GM21619 (cell line): ENCODE data around the gene SEH1L.
A peak's percentile ranks its signal among the peaks of the same experiment; 100 is the strongest.
"Not testable (repeated sequence)": the region's sequence is repeated elsewhere in the genome, so short reads cannot be mapped to it uniquely, and the experiment has no call there.

Experiments used
- ATAC-seq: cut with Tn5 transposase; IDR thresholded peaks from one replicate; pipeline ENCODE4 v1.9.1; 2021; ENCODE audit not compliant: unreplicated experiment

SEH1L gene

DNA sequence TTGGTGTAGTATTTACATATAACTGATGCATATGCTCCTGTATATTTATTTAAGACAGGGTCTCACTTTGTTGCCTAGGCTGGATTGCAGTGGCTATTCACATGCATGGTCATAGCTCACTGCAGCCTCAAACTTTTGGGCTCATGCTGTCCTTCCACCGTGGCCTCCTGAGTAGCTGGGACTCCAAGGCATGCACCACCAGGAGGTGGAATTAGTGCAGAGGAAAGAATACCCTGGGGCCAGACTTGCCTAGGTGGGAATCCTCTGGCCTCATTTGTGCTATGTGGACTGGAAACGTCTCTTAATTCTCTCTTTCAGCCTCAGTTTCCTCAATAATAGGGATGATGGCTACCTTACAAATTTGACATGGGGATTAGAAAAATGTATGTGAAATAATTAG is 45.6 kb downstream of the SEH1L start:
- ATAC-seq: no peak

DNA sequence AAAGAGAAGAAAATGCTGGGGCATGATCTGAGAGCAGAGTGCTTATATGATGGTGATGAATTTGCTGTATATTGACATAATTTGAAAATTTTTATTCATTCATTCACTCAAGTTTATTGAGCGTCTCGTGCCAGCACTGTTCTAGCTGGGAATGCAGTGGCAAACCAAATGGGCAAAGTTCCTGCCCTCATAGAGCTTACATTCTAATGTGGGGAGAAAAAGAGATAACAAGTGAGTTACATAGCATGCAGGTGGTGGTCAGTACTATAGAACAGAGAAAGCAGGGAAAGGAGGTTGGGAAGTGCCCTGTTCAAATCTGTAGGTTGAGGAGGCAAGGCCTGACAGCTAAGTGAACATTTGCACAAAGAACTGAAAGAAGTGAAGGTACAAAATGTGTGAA is 47.6 kb downstream of the SEH1L start:
- no peak for ATAC-seq

DNA sequence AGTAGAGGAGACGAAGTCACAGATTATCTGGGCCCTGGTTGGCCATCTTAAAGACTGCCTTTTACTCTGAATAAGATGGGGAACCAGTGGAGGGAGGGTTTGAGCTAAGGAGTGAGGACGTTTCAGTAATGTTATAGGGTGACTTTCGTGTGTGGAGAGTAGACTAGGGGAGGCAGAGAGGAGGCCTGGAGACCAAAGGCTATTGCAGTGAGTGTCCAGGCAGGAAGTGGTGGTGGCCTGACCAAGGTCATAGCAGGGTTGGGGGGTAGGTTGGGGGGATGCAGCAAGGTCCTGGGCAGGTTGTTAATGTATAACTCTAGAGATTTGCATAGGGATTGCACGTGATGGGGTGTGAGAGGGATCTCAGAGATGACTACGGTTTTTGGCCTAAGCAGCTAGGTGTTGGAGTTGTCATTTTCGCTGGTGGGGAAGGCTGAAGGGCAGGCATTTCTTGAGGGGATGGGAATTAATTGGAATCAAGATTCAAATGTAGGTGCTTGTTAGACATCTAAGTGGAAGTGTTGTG is 48.2 kb downstream of the SEH1L start:
- ATAC-seq: no peak

DNA sequence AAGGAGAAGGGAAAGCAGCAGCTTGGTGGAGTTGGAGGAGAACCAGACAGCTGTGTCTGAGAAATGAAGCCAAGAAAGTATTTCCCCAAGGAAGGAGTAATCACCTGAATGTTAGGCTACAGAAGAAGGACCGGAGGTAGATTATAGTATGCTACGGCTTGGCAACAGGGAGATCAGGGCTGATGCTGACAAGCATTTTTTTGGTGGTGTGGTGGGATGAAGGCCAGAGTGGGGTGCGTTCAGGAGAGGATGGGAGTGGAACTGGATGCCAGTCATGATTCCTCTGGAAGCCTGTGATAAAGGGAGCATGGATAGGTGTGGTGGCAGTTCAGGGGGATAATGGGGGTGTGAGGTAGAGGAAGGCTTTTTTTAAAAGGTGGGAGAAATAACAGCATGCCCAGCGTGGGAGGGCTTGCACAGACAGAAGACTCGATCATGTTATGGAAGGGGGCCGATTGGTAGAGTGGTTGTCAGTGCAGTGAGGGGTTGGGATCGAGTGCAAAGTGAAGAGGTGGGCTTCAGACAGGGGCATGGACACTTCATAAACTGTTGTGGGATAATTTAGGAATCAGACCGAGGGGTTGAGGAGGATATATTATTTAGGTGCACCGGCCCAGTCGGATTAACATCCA is 49.0 kb downstream of the SEH1L start:
- no peak for ATAC-seq

DNA sequence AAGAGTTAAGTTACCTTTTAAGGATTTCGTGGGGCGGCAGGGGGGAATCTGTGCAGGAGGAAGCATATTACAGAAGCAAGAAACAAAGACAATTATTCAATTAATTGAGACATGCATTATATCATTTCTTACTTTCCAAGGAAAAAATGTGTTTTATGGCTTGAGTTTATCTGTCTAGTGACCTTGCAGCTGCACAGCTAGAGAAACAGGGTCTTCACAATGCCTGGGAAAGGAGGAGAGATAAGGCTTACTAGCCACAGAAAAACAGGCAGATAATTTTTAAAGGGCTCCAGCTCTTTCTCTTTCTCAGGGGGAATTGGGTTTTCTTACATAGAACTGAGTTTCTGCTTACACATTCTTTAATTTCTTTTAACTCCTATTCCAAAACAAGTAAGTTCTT is 49.5 kb downstream of the SEH1L start:
- ATAC-seq: not testable (repeated sequence)

DNA sequence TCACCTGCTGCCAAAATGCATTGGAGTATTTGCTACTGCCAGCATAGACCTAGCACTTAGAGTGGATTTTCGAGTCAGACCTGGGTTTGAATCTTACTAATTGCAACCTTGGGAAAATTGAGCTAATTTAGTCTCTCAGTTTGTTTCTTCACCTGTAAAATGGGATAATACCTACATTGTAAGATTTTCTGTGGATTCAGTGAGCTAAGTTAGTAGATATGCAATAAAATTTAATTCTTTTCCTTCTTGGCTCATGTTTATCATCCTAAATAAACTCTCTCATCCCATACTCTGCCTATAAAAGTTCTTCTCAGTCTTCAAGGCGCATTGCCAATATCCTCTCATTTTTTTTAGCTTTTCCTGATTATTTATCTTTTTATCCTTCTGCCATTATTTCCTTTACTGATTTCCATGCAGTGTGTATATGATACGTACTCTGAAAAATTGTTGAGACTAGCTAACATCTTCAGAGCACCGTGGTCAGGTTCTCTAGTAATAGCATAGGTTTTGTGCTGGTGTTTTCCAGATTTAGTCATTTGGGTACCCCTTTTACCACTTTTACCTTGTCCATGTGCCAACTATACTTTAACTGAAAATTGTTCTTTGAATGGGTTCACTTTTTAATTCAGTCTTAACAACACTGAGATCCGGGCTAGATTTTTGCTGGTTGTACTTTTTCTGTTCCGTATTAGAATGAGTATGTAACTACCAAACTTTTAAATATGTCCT is 50.7 kb downstream of the SEH1L start:
- ATAC-seq: no peak

DNA sequence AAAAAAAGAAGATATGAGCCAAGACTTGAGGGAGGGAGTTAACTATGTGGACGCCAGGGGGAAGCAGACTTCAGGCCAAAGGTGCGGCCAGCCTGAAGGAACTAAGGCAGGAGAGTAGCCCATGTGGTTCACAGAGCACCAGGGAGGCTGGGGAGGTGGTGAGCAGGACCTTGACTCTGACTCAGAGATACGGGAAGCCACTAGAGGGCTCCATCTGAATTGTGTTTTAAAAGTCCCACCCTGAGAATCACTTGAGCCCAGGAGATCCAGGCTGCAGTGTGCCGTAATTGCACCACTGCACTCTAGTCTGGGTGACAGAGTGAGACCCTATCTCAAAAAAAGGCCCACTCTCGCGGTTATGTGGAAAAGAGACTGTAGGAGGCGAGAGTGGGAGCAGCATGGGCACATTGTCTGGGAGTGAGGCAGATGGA is 55.7 kb downstream of the SEH1L start:
- ATAC-seq: no peak

DNA sequence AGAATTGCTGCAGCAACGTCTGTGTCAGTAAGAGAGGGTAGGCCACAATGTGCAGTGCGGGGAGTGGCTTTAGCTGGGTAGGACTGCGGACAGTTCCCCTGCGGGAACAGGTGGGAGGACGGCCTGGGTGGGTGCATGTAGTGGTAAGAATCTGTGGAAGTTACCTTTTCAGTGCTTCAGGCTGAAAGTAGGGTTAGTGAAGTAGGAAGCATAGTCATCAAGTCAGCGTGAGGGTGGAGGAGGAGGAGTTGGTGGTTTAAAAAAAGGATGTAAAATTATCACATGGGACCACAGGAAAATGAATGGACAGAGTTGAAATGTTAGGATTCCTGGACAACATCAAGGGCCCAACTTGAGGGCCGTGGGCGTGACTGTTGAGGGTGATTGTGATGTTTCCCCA is 56.6 kb downstream of the SEH1L start:
- no peak for ATAC-seq

DNA sequence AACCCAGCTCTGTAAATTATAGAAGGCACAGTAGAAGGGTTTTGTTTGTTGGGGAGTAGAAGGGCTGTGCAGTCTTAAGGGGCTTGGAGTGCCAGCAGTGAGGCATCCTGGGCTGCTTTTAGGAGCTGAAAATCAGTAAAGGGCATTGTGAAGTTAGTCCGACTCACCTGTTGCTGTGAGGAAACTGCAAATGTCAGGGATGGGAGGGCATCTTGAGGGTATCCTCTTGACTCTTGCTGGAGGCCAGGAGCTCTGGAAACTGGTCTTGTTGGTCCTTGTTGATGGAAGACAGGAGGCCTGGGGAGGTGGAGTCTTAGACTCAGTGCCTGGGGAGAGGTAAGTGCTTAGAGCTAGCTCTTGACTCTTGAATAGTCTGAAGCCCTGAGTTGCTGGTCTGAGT is 57.5 kb downstream of the SEH1L start:
- no peak for ATAC-seq

DNA sequence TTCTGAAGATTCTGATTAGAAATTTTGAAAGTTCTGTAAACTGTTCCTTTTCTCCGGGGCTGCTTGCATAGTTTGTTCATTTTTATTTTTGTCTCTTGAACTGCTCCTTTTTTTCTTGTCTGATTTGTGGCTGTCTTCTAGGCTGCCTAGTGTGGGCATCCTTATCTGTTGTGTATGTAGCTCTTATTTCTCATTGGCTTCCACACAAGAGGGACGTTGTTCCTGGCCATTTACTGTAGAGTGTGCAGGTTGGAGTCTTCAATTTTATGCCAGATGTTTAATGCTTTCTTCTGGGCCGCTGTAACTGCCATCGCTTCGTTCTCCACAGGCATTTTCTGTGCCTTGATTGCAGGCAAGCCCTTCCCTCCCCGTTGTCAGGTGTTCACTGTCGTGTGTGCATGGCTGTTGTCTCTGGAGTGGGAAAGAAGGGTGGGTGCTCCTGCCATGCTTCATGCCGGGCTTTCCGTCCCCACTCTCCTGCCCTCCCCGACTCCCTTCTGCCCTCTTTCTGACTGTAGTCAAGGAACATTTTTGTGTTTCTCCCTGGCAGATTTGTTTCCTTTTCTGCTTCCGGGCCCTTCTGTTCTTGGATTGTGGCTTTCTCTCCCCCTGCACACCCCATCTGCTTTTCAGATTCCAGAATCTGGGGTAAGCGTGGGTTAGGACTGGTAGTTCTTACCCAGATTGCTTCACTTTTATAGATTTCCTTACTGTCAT is 58.9 kb downstream of the SEH1L start:
- ATAC-seq: no peak

DNA sequence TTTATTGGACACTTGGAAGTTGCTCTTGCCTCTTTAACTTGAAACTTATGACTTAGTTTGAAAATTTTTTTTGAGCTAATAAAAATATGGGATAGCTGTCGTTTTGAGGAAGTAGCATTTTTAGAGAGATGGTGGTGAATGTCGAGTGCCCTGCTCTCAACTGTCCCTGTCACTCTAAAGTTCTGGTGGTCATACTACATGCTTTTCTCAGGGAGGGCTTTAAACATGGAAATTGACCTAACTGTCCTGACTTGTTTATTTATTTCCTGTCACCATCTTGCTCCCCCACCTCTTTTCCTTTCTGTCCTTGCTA is 59.4 kb downstream of the SEH1L start:
- no peak for ATAC-seq

DNA sequence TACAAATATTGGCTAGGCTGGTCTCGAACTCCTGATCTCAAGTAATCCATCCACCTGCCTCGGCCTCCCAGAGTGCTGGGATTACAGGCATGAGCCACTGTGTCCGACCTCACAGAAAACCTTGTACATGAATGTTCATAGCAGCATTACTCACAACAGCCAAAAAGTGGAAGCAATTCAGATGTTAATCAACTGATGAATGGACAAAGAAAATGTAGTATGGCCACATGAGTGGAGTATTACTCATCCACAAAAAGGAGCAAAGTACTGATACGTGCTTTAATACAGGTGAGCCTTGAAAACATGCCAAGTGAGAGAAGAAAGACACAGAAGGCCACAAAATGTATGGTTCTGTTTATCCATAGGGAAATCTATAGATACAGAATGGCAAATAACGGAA is 63.9 kb downstream of the SEH1L start:
- no peak for ATAC-seq

DNA sequence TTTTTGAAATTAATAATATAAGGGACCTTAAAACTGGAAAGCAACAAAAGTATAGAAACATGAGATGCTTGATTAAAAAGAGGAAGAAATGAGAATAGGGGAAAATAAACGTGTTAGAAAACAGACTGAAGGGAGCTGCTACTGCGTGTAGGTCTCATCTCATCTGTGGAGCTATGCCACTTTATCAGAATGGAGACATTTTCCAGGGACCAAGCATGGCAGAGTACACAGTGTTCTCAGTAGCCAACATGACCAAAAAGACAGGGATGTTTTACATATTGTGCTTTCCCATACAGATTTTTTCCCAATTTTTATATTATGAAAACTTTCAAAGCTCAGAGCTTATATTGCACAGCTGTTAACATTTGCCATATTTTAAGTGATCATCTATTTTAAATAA is 66.4 kb downstream of the SEH1L start:
- ATAC-seq: no peak

DNA sequence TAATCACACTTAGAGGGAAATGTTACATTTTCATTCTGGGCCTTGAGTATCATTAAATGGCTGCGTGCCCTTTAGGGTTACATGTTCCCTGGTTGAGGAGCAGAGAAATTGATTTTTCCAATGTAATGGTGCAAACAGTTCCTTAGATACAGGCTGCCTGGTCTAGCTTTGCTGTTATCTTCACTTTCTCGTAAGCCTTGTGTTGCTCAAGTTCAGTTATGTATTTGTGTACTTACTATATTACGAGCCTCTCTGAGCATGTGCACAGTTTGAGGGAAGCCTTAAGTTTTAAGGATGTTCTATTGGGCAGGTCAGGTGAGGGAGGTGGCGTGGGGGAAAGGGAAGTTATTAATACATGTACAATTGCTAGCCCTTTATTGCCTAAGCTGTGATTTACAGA is 67.0 kb downstream of the SEH1L start:
- ATAC-seq: no peak

DNA sequence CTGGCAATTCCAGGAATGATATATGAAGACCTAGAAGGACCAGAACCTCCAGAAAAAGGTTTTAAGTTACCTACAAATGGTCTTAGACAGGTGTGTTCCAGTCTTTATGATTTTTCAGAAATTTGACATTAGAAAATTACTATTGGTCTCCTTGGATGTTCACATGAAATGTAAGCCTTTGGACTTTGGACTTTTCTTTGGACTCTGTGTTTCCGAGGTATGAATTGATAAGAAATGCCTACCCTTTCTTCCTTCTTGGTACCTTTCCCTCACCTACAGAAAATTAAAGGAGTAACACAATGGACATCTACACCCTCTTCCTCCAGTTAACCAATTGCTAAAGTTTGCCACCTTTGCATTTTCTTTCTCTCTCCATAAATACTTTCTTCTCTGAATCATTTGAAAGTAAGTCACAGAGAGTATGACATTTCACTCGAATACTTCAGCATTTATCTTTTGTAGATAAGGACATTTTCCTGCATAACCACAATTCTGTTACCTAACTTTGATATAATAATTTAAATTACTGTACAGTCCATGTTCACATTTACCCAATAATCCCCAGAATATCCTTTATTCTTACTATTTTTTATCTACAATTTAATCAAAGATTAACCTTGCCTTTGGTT is 69.5 kb downstream of the SEH1L start:
- ATAC-seq: no peak

DNA sequence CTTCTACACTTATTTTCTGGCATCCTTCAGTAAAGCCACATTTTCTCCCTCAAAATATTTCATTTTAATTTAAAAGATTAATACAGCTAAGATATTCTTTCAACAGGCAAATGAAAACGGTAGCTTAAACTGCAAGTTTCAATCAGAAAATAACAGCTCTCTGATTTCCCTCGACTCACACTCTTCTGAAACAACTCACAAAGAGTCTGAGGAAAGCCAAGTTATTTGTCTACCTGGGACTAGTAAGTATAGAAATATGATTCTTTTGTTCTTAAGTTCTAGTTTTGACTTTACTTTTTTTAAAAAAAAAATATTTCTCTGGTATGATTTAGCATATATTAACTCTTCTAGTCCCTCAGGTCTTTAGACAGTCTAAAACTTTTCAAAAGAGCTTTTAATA is 70.6 kb downstream of the SEH1L start:
- ATAC-seq: no peak

DNA sequence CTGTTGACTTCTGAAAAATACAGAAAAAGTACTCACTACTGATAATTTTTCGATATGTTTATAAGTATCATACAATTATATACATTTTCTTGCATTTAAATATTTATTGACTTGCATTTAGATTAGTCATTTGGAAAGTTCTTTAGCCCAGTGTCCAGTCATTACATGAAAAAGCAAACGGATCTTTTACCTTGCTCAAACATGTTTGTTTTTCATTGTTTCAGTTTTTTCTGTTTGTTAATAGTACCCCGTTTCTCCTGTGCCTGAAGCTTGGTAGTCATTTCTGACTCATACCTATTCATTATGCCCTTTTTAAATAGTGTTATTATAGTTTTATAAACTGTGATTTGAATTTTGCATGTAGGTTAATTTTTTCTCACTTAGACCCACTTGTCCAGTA is 71.5 kb downstream of the SEH1L start:
- peak; percentile 53 for ATAC-seq

DNA sequence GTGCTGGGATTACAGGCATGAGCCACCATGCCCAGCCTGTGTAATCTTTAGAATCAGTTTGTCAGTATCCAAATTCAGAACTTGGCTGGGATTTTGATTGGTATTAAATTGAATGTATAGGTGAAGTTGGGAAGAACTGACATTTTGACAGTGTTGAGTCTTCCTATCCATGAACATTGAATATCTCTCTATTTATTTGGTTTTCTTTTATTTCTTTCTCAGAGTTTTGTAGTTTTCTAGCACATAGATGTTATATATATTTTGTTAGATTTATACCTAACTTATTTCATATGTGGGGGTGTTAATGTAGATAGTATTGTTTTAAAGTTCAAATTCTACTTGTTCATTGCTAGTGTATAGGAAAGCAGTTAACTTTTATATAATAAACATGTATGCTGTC is 74.8 kb downstream of the SEH1L start:
- no peak for ATAC-seq

DNA sequence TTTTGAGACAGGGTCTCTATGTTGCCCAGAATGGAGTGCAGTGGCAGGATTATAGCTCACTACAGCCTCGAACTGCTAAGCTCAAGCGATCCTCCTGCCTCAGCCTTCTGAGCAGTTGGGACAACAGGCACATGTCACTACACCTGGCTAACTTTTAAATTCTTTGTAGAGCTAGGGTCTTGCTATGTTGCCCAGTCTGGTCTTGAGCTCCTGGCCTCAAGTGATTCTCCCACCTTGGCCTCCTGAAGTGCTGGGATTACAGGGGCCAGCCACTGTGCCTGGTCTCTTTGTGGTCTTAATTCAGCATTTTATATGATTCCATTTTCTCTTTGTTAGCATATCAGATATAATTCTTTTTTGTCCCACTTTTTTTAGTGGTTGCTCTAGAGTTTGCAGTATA is 77.4 kb downstream of the SEH1L start:
- ATAC-seq: no peak

DNA sequence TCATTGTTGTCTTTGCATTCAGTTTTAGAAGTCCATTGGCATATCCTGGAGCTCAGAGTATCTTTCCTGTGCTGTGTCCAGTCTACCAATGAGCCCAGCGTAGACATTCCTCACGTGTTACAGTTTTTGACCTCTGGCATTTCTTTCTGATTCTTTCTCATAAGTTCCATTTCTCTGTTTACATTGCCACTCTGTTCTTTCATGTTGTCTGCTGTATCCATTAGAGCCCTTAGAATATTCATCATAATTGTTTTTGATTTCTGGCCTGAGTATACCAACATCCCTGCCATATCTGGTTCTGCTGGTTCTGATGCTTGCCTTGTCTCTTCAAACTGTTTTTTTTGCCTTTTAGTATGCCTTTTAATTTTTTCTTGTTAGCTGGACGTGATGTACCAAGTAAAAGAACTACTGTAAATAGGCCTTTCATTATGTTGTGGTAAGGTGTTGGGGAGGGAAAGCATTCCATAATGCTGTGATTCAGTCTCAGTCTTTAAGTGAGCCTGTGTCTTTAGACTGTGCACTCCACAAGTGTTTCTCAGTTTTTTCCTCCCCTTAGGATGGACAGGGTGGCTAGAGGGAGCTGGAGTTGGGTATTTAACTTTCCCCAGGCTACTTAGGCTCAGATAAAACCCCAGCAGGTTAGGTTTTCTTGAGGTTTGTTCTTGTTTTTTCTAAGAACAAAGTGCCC is 78.9 kb downstream of the SEH1L start:
- ATAC-seq: no peak

DNA sequence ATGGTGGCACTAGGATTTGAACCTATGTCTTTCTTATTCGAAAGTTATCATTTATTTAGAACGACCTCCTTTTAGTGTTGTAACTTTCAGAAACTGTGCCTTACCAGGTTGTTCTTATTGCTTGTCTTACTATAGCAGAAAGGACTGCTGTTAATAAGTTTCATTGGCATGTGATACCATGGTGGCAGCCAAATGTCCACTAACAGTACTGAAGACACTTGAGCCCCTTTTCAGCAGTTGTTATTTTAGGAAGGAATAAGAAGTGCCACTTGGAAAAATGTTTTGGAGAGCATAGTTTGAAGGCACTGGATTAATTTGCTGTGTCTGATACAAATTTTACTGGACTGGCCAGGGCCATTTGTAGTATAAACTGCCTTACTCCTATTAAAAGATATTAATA is 81.1 kb downstream of the SEH1L start:
- ATAC-seq: no peak
